NCI-H2227 (cell line): ENCODE measurements around the gene NCK1.

Experiments
- DNase-seq: peaks from one replicate; lab custom pipeline; 2025; ENCODE audit not compliant: unreplicated experiment; lab: John Stamatoyannopoulos, UW

Gene NCK1

DNA sequence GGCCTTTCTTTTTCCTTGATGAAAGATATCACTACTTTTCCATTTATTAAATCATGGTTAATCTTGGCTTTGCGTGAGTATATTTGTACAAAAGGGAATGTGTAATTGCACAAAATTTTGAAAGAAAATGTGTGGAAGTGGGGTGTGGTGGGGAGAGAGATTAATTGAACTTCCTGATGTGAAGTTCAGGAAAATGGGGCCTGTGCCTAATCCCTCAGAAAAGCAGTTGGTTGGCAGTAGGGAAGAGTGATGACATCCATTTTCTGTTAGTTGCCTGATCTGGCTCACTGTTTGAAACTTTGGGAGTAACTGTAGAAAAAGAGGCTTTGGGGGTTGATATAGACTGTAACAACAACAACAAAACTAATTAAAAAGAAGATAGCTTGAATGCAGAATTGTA is 85.0 kb downstream of the NCK1 start:
- DNase-seq: no peak

DNA sequence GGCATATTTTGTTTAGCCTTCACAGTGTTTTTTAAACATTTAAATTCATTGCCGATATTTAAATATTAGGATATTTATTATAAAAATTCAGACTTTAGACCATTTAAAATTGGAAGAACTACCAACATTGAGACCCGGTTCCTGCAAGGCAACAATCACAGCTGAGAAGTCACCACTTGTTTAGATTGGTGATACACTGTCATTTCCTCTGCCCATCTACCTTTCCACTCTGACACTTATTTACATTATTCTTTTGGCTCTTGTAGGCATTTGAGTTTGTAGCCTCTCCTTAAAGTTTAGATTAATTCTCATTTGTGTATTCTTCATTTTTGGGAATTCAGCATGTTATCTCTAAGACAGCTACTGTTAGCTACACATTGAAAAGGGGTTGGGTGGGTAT is 85.5 kb downstream of the NCK1 start:
- DNase-seq: no peak

DNA sequence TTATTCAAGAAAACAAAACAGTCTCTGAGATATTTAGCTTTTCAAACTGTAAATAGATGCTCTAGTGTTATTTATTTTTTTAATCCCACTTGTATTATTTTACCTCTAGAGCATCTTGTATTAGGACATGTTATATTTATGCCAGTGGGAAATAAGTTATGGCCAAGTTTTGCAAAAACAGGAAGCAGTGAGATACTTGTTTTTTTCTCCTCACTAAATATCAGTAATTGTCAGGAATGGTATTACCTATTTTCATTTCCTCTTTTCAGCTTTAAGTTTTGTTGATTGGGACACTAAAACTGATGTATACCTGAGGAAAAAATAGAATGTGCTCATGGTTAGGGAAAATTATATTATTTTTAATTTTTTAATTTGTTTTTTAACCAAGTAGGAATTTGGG is 87.1 kb downstream of the NCK1 start:
- no peak for DNase-seq

DNA sequence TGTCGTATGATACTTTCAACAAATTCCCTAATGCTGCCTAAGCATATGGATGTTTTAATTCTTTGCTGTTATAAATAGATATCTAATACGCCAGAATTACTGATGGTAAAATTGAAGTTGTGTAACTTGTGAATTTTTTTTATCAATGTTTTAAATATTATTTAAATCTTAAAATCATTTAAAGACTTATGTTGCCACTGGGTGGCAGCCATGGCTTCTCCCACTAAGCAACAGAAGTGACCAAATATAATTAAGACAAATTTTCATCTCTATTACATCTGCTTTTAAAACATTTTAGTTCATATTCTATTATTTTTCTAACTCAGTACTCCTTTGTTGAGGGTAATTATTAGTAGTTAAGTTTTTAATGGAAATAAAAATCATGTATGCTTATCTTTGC is 87.7 kb downstream of the NCK1 start:
- DNase-seq: no peak

DNA sequence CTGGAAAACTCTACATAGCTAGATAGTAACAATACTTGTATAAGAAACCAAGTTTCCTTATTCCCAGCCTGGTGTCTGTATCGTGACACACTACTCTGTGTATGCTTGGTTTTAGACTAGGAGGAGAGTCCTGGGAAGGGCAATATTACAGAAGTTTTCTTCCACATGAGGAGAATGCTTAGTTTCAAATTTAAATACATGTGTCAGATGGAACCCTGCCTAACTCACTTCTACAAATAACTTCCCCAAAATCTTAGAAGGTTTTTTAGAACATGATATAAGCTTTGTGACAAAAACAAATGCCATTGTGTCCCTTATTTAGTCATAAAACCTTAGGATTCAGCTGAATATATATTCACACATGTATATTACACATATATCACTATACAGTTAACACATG is 88.6 kb downstream of the NCK1 start:
- DNase-seq: no peak

DNA sequence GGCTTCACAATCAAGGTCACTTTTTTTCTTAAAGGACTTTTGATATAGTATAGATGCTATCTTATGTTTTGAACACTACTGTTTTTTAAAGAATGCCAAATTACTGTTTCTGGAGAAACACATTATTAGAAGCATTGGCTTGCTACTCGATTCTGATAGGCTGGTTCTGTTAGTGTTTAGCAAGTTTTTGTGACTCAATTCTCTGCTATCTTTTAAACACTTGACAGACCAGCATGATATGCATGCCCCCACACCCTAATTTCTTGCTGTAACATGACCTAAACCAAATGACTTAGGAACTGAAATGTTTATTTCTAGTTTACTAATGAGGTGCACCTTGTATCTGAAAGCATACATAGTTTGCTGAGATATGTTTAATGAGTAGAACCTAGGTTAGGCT is 90.3 kb downstream of the NCK1 start:
- DNase-seq: no peak

DNA sequence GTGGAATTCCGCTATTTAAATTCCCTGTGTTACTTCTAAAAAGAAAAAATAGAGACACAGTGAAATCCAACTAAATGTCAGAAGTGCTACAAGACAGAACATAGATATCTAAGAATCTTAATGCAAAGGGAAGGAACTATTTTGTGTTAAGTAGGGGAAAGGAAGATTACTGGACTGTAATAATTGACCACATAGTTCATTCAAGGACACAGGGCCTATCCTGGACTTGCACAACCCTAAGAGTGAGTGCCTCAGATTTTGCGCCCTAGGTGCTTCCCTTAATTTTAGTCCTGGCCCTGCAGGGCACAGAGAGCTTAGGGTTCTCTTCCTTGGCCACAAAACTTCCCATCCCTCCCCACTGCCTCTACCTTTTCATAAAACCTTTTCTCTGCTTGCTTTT is 92.2 kb downstream of the NCK1 start:
- no peak for DNase-seq

DNA sequence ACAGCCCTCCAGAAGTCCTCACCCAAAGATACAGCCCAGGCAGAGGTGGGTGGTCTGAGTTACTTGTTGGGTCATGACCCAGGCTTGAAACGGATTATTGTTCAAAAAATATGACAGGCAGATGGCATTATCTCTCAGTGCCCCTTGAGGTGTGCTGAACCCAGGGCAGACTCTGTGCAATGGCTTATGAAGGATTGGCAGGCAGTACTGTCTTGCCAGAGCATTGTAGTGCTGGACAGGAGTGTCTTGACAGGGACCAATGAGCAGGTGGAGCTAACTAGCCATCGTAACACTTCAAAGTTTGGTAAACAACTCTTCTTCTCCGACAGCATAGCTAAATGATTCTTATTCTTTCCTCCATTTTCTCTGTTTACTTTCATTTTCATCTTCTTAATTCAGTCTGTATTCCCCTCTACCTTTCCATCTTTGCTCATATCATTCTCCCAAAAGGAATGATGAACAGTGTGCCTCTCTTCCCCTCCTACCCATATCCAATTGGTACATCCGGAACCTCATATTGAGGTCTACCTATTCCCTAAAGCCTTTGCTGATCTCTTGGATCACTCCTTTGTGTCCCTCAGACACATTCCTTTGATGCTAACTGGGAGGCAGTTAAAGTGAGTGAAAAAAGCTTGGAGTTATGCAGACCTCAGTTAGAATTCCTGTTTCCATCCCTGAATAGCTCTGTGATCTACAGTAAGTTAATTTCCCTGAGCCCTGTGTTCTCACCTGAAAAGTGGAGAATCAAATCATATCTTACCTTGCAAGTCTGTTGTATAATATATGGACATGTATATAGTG is 93.2 kb downstream of the NCK1 start:
- DNase-seq: no peak

DNA sequence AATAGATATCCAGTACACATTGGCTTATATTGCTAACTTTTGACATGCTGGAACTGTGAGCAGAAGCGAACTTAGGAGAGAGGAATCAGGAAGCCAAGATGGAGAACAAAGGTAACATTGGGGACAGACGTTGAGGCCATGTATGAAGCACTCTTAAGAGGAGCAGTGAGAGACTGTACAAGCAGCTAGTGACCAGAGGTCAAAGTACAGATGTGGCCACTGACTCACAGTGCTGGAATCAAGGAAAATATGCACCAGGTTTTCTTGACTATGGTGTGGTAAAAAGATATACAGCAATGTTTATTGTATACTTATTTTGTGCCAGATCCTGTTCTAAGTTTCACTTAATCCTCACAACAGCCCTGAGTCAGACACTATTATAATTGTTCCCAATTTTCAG is 93.8 kb downstream of the NCK1 start:
- DNase-seq: no peak

DNA sequence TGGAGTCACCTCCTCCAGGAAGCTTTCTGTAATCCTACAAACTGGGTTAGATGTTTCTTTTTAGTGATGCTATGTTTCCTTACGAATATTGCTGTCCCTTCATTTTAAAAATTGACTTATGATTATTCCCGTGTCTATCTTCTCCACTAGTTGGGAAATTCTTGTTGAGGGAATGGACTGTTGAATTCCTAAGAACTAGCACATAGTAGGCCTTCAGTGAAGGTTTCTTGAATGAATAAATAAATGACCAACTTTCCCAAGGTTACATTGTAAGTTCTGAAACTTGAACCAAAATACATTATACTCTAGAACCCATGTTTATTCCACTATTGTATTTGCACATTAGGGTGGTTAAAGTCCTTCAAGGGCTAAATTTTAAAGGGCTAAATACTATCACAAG is 95.0 kb downstream of the NCK1 start:
- no peak for DNase-seq

DNA sequence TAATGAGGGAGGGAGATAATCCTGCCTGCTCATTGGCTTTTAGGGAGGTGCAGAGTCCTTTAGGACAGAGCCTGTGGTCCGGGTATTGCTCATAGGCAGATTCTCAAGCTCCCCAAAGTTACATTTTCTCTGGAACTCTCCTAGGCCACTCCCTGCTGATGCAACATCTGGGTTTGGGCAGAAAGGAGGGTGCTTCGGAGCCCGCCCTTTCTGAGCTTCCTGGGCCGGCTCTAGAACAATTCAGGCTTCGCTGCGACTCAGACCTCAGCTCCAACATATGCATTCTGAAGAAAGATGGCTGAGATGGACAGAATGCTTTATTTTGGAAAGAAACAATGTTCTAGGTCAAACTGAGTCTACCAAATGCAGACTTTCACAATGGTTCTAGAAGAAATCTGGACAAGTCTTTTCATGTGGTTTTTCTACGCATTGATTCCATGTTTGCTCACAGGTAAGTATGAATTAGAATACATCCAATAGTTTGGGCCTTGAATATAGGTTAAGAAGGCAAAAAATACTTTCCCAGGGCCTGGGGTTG is 95.8 kb downstream of the NCK1 start, which contains the start of gene IL20RB:
Gene IL20RB, plus strand, starts transcription at position 233 of the 538 bp plus-strand sequence. Its CDS starts 131 bp downstream, at position 364.
- no peak for DNase-seq

DNA sequence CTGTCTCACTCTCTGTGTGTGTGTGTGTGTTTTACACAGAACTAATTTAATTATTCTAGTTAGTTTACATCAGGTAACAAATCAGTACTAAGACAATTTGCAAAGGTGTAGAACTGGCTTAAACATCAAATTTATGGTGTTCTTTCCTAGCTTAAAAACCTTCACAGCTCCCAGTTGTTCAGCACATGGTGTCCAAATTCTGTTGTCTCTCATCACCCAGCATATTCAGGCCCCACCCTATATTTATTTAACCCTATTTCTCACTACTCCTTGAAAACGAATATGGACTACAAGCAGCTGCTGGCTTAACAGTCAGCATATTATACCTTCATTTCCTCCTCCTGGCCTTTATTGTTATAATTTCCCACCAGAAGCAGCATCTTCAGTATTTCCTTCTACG is 96.9 kb downstream of the NCK1 start:
- DNase-seq: no peak

DNA sequence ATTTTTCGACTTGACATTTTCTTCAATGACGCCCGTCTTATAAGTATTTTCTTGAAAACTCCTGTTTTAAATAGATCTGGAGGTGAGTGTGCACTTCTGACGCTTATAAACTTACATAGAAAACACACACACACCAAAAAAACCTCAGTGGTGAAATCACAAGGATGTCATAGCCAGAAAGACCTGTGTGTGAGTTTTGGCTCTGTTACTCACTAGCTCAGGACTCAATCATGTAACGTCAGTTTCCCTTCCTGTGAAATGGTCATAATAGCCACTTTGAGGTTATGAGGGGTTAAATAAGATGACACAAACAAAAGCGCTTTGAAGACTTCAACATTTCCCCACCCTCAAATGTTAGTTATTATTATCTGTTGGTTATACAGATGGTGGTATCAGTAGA is 97.6 kb downstream of the NCK1 start:
- DNase-seq: no peak

DNA sequence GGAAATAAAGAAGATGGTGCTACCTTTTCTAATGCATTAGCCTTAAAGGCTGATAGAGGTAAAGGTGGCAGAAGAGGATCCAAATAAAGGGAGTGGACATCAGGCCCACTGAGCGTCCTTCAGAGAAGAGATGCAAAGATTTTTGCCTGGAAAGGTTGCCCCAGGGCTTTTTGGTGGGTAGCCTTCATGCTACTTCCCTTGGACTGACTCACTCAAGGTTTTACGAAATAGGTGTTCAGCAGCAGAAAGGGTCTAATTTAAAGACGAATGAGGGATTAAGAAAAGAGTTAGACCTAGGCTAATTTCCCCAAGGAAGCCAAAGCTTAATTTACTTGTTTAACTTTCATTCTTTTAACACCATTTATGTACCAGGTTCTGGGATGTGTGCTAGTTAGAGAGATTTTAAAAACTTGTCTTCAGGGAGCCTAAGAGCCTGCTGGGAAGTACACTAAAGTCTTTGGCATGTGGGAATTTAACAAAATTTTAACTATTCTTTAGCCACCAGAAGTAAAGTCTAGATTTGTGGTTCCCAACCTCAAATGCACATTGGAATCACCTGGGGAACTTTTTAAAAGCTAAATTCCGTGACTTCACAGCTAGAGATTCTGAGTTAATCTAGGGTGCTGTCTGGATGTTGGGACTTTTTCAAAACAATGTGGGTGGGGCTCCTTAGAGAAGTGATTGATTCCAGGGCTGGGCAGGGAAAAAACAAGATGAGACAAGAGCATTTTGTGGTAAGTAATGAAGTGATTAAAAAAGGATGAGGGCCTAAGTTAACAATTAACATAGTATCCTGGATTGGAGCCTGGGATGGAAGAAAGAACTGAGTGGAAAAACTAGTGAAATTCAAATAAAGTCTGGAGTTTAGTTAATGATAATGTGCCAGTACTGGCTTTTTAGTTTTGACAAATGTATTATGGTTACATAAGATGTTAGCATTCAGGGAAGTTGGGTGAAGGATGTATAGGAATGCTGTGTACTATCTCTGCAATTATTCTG is 99.1 kb downstream of the NCK1 start:
- no peak for DNase-seq

DNA sequence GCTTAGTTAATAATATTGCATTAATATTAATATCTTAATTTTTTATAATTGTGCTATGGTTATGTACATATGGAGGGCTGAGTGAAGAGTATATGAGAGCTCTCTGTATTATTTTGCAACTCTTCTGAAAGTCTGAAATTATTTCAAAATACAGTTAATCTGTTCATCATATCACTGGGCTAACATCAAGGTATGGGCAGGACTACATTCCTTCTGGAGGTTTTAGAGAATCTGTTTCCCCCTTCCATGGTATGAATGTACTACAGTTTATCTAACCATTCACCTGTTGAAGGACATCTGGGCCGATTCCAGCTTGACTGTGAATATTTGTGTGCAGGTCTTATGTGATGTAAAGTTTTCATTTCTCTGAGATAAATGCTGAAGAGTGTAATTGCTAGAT is 100.9 kb downstream of the NCK1 start:
- DNase-seq: no peak

DNA sequence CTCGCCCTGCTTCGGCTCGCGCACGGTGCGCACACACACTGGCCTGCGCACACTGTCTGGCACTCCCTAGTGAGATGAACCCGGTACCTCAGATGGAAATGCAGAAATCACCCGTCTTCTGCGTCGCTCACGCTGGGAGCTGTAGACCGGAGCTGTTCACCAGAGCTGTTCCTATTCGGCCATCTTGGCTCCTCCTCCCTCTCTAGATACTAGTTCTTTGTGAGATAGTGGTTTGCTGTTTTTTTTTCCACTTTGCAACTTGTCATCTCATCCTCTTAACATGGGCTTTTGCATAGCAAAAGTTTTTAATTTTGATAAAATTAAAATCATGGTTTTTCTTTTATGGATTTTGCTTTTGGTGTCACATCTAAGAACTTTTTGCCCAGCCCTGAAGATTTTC is 107.5 kb downstream of the NCK1 start:
- peak; percentile 26 for DNase-seq

DNA sequence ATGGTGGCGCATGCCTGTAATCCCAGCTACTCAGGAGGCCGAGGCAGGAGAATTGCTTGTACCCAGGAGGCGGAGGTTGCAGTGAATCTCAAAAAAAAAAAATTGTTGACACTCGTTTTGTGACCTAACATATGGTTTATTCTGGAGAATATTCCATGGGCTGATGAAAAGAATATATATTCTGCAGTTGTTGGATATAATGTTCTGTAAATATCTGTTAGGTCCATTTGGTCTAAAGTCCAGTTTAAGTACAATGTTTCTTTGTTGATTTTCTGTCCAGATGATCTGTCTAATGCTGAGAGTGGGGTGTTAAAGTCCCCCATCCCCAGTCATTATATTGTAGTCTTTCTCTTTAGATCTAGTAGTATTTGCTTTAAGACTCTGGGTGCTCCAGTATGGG is 111.3 kb downstream of the NCK1 start:
- no peak for DNase-seq

DNA sequence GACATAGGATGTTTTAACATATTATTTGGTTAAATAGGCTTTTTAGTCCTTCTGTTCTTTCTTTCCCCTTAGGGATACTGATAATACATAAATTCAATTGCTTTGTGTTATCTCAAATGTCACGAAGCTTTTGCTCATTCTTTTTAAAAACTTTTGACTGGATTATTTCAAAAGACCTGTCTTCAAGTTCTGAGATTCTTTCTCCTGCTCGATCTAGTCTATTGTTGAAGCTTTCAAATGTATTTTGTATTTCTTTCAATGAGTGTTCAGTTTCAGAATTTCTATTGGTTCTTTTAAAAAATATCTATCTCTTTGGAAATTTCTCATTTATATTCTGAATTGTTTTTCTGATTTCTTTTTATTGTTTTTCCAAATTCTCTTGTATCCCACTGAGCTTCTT is 112.7 kb downstream of the NCK1 start:
- no peak for DNase-seq

DNA sequence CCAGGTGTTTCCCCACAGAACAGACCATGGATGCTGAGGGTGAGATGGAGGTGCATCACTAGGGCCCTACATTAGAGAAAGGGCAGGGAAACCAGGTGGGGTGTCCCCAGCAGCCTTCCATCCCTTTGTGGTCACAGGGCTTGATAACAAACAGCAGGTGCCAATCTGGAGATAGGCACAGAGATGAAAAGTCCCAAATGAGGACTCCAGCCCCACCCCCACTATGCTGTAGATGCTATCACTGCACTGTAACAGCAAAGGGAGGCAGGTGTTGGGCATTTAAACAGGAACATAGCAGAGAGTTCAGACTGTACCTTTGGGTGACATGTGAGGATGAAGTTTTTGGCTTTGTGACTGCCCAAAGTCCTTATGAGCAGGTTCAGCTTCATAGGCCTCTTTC is 117.2 kb downstream of the NCK1 start:
- DNase-seq: no peak

DNA sequence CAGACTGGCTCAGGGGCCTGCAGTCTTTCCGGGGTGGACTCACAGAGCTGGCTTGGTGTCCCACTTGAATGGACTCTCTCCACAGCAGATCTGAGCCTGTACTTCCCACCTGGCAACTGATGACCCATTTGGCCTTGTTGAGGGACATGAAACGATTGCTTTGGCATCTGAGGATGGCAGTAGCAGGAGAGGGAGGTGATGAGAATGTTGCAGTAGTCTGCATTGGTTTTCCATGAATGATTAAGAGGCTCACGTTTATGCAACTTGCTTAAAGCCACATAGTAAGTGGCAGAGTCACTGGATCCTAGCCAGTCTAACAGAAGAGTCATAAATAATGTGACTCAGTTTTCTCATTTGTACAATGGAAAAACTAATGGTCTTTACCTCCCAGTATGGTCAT is 117.7 kb downstream of the NCK1 start:
- no peak for DNase-seq

DNA sequence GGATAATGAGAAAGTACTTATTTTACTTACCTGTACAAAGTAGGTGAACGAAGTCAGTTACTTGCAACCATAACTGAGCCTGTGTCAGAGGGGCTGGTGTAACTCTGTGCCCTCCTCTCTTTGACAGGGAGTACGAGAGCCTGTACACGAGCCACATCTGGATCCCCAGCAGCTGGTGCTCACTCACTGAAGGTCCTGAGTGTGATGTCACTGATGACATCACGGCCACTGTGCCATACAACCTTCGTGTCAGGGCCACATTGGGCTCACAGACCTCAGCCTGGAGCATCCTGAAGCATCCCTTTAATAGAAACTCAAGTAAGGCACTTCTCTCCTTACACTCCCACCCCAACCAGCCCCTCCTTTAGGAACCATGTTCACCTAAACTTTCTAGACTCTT is 120.0 kb downstream of the NCK1 start:
- DNase-seq: no peak
